KMS-11 (cell line): ENCODE measurements around the gene C9orf78.

Experiments used
- H2AFZ ChIP-seq: fragments of 200-600 bp; sonication (generic); 2 replicates; pipeline ENCODE4 v1.6.1; 2016; ENCODE audit warnings: antibody characterized with exemption, mixed run types, low read depth
- H3K27ac ChIP-seq: fragments of 200-600 bp; sonication (generic); 2 replicates; pipeline ENCODE4 v1.6.1; 2016; ENCODE audit warnings: mild to moderate bottlenecking, mixed run types
- H3K27me3 ChIP-seq: fragments of 200-600 bp; sonication (generic); 2 replicates; pipeline ENCODE4 v1.6.1; 2017; ENCODE audit warnings: mild to moderate bottlenecking, low read depth, mixed run types, moderate library complexity; ENCODE audit not compliant: insufficient read depth
- H3K36me3 ChIP-seq: fragments of 200-600 bp; sonication (generic); 2 replicates; pipeline ENCODE4 v1.6.1; 2017; ENCODE audit warnings: mild to moderate bottlenecking, mixed run types; ENCODE audit not compliant: insufficient read depth
- H3K4me1 ChIP-seq: fragments of 200-600 bp; sonication (generic); 2 replicates; pipeline ENCODE4 v1.6.1; 2016; ENCODE audit warnings: mild to moderate bottlenecking, low read depth, mixed run types; ENCODE audit not compliant: poor library complexity, severe bottlenecking
- H3K4me2 ChIP-seq: fragments of 200-600 bp; sonication (generic); 2 replicates; pipeline ENCODE4 v1.7.0; 2016; ENCODE audit warnings: mild to moderate bottlenecking, mixed run types
- H3K4me3 ChIP-seq: fragments of 200-600 bp; sonication (generic); IDR thresholded peaks from 2 replicates; pipeline ENCODE4 v1.6.1; 2017; ENCODE audit warnings: low read depth, low read length, mixed read lengths; ENCODE audit not compliant: insufficient read depth
- H3K79me2 ChIP-seq: fragments of 200-600 bp; sonication (generic); 2 replicates; pipeline ENCODE4 v1.6.1; 2016; ENCODE audit warnings: low read depth, mixed run types; ENCODE audit not compliant: insufficient read depth
- H3K9ac ChIP-seq: fragments of 200-600 bp; sonication (generic); 2 replicates; pipeline ENCODE4 v1.6.1; 2016; ENCODE audit warnings: mild to moderate bottlenecking, mixed run types
- H4K20me1 ChIP-seq: fragments of 200-600 bp; sonication (generic); 2 replicates; pipeline ENCODE4 v1.6.1; 2016; ENCODE audit warnings: mild to moderate bottlenecking, mixed run types; ENCODE audit not compliant: insufficient read depth
- CTCF ChIP-seq: fragments of 200-600 bp; sonication (generic); conservative IDR thresholded peaks from 2 replicates; pipeline ENCODE4 v1.6.1; 2017; ENCODE audit warnings: low read depth, mild to moderate bottlenecking, antibody characterized with exemption, low read length, moderate library complexity, mixed read lengths

The C9orf78 gene

DNA sequence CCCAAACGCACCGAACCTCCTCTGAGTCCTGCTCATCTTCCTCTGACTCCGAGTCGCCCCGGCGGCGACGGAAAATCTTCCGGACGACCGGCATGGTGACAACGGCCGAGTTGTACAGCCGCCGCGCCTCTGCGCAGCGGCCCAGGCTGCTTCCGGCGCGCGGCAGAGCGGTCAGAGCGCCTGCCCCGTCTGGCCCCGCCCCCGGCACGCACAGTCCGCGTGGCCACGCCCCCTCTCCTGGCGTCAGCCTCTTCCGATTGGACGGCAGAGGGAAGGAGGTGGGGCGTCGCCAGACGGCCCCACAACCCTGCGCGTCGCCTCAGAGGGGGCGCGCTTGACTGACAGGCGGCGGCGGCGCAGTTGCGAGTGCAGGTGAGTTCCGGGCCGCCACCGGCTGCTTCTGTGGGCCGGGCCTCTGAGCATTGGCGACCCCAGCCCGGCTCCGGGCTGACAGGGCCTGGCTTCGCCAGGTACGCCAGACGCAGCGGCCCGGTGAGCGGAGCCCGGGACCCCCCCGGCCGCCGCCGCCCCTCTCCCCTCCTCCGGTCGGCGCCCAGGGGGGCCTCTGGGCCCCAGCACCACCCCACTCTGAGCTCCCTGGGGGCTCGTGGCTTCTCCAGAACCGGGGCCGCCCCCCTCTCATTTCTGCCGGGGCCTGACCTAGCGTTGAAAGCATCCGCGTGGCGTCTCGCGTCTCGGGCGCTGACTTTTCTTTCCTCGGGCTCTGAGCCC, at the start of gene C9orf78, which contains the start of gene USP20:
C9orf78 (minus strand) TSS at position 148 of the 732 bp plus-strand sequence; CDS start at position 94, 54 bp downstream.
USP20 (plus strand) TSS at position 331 of the 732 bp plus-strand sequence. CDS start 17,098 bp downstream, outside the sequence.
- Histone ChIP-seq H3K4me1 (peaks cover 12% of the 10 kb centered on the region), H3K27ac (peak within 1 kb of the TSS; percentile 47), H3K4me2 (peak within 1 kb of the TSS; percentile 96), H3K27me3 (no peaks in the 10 kb centered on the region), H3K79me2 (peaks cover 20% of the 10 kb centered on the region; the same call in 1 of the 2 replicates), H3K4me3 (no peak within 1 kb of the TSS), H3K36me3 (no peaks in the 10 kb centered on the region; the same call in 1 of the 2 replicates), H2AFZ (peak within 1 kb of the TSS; percentile 97), H4K20me1 (no peaks in the 10 kb centered on the region), H3K9ac (peak within 1 kb of the TSS; percentile 74)
- no peak for TF ChIP-seq CTCF

DNA sequence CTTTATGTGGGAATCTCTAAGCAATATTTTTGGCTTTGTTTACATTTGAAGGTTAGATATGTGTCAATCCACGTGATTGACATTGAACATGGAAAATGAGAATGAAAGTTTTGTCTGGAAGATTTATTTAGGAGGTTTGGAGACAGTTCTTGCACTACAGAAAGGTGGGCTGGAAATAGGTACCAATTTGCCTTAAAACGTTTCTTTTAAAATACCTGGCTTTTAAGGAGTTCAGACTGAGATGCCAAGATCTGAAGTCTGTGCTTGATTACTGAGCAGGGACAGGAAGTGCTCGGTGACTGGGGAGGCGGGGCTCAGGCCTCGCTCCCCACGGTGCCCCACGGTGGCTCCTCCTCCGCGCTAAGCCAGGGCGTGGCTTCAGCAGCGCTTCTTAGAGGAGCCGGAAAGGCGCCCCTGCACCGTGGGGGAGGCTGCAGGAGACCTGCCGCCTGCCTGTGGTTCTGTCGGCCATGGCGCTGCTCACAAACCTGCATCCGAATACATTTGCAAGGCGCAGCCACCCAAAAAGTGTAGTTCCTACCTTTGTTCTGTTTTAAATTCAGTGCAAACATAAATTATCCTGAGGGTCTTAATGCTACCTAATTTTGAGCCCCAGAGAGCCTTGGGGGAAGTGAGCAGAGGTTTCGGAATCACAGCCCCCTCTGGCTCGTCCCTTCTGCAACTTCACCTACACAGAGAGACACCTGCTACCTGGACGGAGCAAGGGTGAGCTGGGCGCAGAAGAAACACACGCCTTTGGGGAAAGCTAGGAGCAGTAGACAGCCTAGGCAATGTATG, 49.3 kb upstream of the C9orf78 start:
- peaks cover 30% of the 10 kb centered on the region for H3K4me1 ChIP-seq
- peak; percentile 21; the same call in 1 of the 2 replicates for TF ChIP-seq CTCF
- H3K36me3 ChIP-seq = no peaks in the 10 kb centered on the region
- H2AFZ ChIP-seq = peak overlapping the region; percentile 63
- peaks cover 6% of the 10 kb centered on the region; the same call in 1 of the 2 replicates for H3K79me2 ChIP-seq
- peak overlapping the region; percentile 82 for H3K9ac ChIP-seq
- peak overlapping the region; percentile 92 for H3K27ac ChIP-seq
- H4K20me1 ChIP-seq = no peaks in the 10 kb centered on the region
- no peaks in the 10 kb centered on the region for H3K27me3 ChIP-seq
- no peak overlapping the region for H3K4me3 ChIP-seq
- H3K4me2 ChIP-seq = peak overlapping the region; percentile 100

DNA sequence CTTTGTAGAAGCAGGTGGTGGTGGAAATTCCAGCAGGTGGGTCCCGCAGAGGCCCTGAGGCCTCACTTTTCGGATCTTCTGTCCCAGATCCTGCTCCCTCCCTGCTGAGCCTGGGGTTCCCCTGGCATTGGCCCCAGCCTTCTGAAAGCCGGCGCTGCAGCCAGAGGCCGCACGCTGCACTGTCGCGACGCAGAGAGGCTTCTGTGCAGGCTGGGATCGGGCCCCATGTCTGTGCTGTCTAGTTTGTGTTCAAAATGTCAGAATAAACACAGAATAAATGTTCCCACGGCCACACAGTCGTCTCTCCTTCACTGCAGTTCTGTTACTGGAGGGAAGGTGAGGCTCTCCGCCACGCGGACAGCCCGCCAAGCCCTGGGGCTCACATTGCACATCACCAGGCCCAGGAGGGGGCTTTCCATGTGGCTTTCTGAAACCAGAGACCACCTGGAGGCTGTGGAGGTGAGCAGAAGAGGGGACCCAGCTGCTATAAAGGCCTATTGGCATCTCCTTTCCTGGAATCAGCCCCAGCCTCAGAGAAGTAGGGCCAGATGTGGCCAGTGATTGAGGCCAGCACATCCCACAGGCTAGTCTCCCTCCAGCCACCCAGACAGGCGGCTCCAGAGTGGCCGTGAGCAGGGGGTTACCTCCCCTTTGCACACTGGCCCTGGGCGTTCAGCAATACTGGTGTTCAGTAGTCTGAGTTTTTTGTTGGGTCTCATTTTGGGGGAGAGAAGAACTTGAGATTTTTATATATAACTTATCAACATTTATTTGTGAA, 46.7 kb upstream of the C9orf78 start:
- Histone ChIP-seq H3K27me3 (no peaks in the 10 kb centered on the region), H3K36me3 (no peaks in the 10 kb centered on the region), H3K79me2 (peaks cover under 1% of the 10 kb centered on the region; the same call in 1 of the 2 replicates), H2AFZ (no peak overlapping the region), H4K20me1 (no peaks in the 10 kb centered on the region), H3K4me3 (no peak overlapping the region), H3K9ac (no peak overlapping the region), H3K4me1 (peaks cover 17% of the 10 kb centered on the region), H3K4me2 (no peak overlapping the region), H3K27ac (no peak overlapping the region)
- TF ChIP-seq CTCF = no peak
